GM12878 (cell line): ENCODE data around the gene RAET1G. TPM values are rescaled to one million over a fixed set of nuclear protein-coding genes. Genes with fewer than 3 reads are reported as not detected.
"Not testable (repeated sequence)": the region's sequence is repeated elsewhere in the genome, so short reads cannot be mapped to it uniquely, and the experiment has no call there.

ENCODE experiments used
- ATAC-seq: fragments of 200-7000 bp; cut with Tn5 transposase; 3 replicates; pipeline ENCODE4 v1.9.1; 2020; ENCODE audit warnings: mild to moderate bottlenecking, moderate library complexity
- BruUV-seq: library from RNA; stranded (reverse); fragments of 400-500 nt; replicated peaks from 2 replicates; lab custom pipeline; 2021; lab: Mats Ljungman, UMichigan
- CTCF ChIA-PET: fragments of 300-600 bp; sonication (Branson Sonifier 250); formaldehyde crosslinking; extraction: SDS; loops from one replicate; lab custom pipeline; 2021; ENCODE audit warnings: inconsistent platforms; lab: Yijun Ruan, JAX
- POLR2A ChIA-PET: fragments of 350-600 bp; formaldehyde crosslinking; extraction: SDS; loops from one replicate; lab custom pipeline; 2021; ENCODE audit warnings: inconsistent platforms; lab: Charles Lee
- RAD21 ChIA-PET: fragments of 300-600 bp; sonication (Branson Sonifier 250); formaldehyde crosslinking; loops from one replicate; lab custom pipeline; 2023; ENCODE audit warnings: antibody characterized with exemption; ENCODE audit not compliant: unreplicated experiment; lab: Charles Lee
- SMC1A ChIA-PET: fragments of 300-600 bp; sonication (Branson Sonifier 250); formaldehyde crosslinking; loops from one replicate; lab custom pipeline; 2023; ENCODE audit not compliant: unreplicated experiment, uncharacterized antibody; lab: Charles Lee
- DNase-seq: peaks from one replicate; pipeline ENCODE4 v3.0.0-alpha.2; 2011; ENCODE audit warnings: low read depth, low spot score
- FAIRE-seq: peaks from 3 replicates; lab custom pipeline; 2011; peaks lifted over from hg19 to GRCh38; lab: Jason Lieb, UNC
- H2AFZ ChIP-seq: 2 replicates; pipeline ENCODE4 v1.6.0; 2011; ENCODE audit warnings: low read depth, low read length, control low read depth; ENCODE audit not compliant: control insufficient read depth
- H3K27ac ChIP-seq: 2 replicates; pipeline ENCODE4 v1.5.1; 2011; ENCODE audit warnings: control low read depth; ENCODE audit not compliant: control insufficient read depth, insufficient read depth
- H3K27me3 ChIP-seq, 2 experiments: replicated peaks in 1 of 2; 2 replicates each; pipeline versions ENCODE4 v1.6.0 to v1.6.1; 2011; ENCODE audit warnings: low read length in 1 of 2; ENCODE audit not compliant: control insufficient read depth in 2 of 2, insufficient read depth in 2 of 2
- H3K36me3 ChIP-seq, 2 experiments: 2 replicates each; pipeline ENCODE4 v1.5.1; 2011; ENCODE audit warnings: low read length in 1 of 2; ENCODE audit not compliant: control insufficient read depth in 2 of 2, insufficient read depth in 2 of 2
- H3K4me1 ChIP-seq: 2 replicates; pipeline ENCODE4 v1.6.1; 2011; ENCODE audit warnings: mild to moderate bottlenecking, low read length, moderate library complexity, mixed read lengths; ENCODE audit not compliant: control insufficient read depth, insufficient read depth
- H3K4me2 ChIP-seq: 2 replicates; pipeline ENCODE4 v1.6.0; 2011; ENCODE audit warnings: control low read depth; ENCODE audit not compliant: control insufficient read depth, insufficient read depth
- H3K4me3 ChIP-seq: fragments of 200-600 bp; sonication (generic); 2 replicates; pipeline ENCODE4 v1.5.1; 2016
- H3K79me2 ChIP-seq: 2 replicates; pipeline ENCODE4 v1.6.0; 2011; ENCODE audit warnings: low read length; ENCODE audit not compliant: control insufficient read depth, insufficient read depth
- H3K9ac ChIP-seq: 2 replicates; pipeline ENCODE4 v1.8.0; 2011; ENCODE audit warnings: low read length, control low read depth, mixed read lengths; ENCODE audit not compliant: control insufficient read depth, insufficient read depth
- H3K9me3 ChIP-seq: replicated peaks from 3 replicates; pipeline ENCODE4 v1.5.1; 2011; ENCODE audit warnings: mild to moderate bottlenecking, low read length; ENCODE audit not compliant: control insufficient read depth, insufficient read depth
- H4K20me1 ChIP-seq: 2 replicates; pipeline ENCODE4 v1.6.0; 2011; ENCODE audit not compliant: control insufficient read depth, insufficient read depth
- CHD1 ChIP-seq: IDR thresholded peaks from 2 replicates; pipeline ENCODE4 v1.6.1; 2012; ENCODE audit warnings: low read depth, low read length, improper control_type of control experiment
- CHD2 ChIP-seq: IDR thresholded peaks from 2 replicates; pipeline ENCODE4 v1.6.1; 2011; ENCODE audit warnings: low read depth, low read length, improper control_type of control experiment, borderline replicate concordance
- CREM ChIP-seq: IDR thresholded peaks from 2 replicates; pipeline ENCODE4 v1.6.1; 2014; ENCODE audit warnings: antibody characterized with exemption, low read depth
- E2F4 ChIP-seq: IDR thresholded peaks from 2 replicates; pipeline ENCODE4 v1.6.1; 2012; ENCODE audit warnings: low read depth, low read length, improper control_type of control experiment
- JUNB ChIP-seq: IDR thresholded peaks from 2 replicates; pipeline ENCODE4 v1.6.1; 2016; ENCODE audit warnings: antibody characterized with exemption, mild to moderate bottlenecking
- NFYA ChIP-seq: IDR thresholded peaks from 2 replicates; pipeline ENCODE4 v1.6.1; 2011; ENCODE audit warnings: low read depth, mild to moderate bottlenecking, low read length, improper control_type of control experiment, borderline replicate concordance
- RBBP5 ChIP-seq: fragments of 200-600 bp; sonication (generic); conservative IDR thresholded peaks from 2 replicates; pipeline ENCODE4 v1.6.1; 2016
- SMC3 ChIP-seq: IDR thresholded peaks from 2 replicates; pipeline ENCODE4 v1.6.1; 2011; ENCODE audit warnings: low read length, improper control_type of control experiment, borderline replicate concordance
- USF1 ChIP-seq: IDR thresholded peaks from 2 replicates; pipeline ENCODE4 v1.6.1; 2011; ENCODE audit warnings: borderline replicate concordance, low read depth, mild to moderate bottlenecking, moderate library complexity, mixed read lengths, low read length; ENCODE audit not compliant: insufficient read depth; ENCODE audit errors: extremely low read length
- WGBS: methylation state at CpG from one replicate; pipeline ENCODE4 v1.1.6; 2016; ENCODE audit warnings: low lambda C conversion rate; ENCODE audit not compliant: insufficient replicate concordance, insufficient coverage; ENCODE audit errors: missing lambda C conversion rate; 5-methylcytosine and 5-hydroxymethylcytosine counted together
- in situ Hi-C: fragments of 300-500 bp; cut with MboI; formaldehyde crosslinking; loops from 9 replicates; pipeline ENCODE4 v1.14.3; 2018; ENCODE audit warnings: mixed read lengths
- intact Hi-C: fragments of 100-400 bp; cut with micrococcal nuclease; formaldehyde crosslinking; loops from one replicate; pipeline ENCODE4 v1.14.2; 2022; ENCODE audit not compliant: unreplicated experiment
- polyA plus RNA-seq, 11 experiments: library from polyadenylated mRNA; depleted of rRNA in 4 of 11; unstranded in 6 of 11; stranded (reverse) in 5 of 11; fragments of >200 nt; fragmentation: Nextera tagmentation in 4 of 11; fragmentation: Illumina TruSeq in 1 of 11; extraction: Ambion mirVana in 4 of 11; extraction: Trizol in 1 of 11; gene quantifications; 1 replicate in 1 of 11; 2 replicates in 10 of 11; pipeline versions ENCODE4 v1.2.1 to v1.2.3, GENCODE V29; 2011 to 2016; ENCODE audit warnings: inconsistent platforms in 2 of 11, missing spikeins in 2 of 11, low read depth in 1 of 11
- total RNA-seq, 4 experiments: library from RNA; depleted of rRNA in 3 of 4; stranded (reverse); fragments of >200 nt in 3 of 4; fragmentation: Illumina TruSeq in 1 of 4; extraction: Trizol in 1 of 4; gene quantifications; 2 replicates each; pipeline versions ENCODE4 v1.2.1 to v1.2.3, GENCODE V29; 2013 to 2021

RAET1G gene
- total and polyA plus RNA-seq, 10 of the 15 experiments (the other 5 are each of a cell fraction or from before 2014, with no cell fraction given) = not detected

- TF ChIP-seq USF1 = no peak
- TF ChIP-seq NFYA = no peak
- TF ChIP-seq SMC3 = no peak
- TF ChIP-seq RBBP5 = no peak
These were observed 1.4 kb upstream of the RAET1G start (continued) for GRCh38 chr6:149924206-149924932.

GRCh38 chr6:149923327-149923986 lies 536 bp upstream of the RAET1G start:
- Histone ChIP-seq H4K20me1 (no peaks in the 10 kb centered on the region; the same call in 1 of the 2 replicates), H3K79me2 (no peaks in the 10 kb centered on the region), H3K9me3 (no peaks in the 10 kb centered on the region; the same call in 2 of the 3 replicates), H3K4me1 (no peaks in the 10 kb centered on the region), H3K4me3 (no peak overlapping the region), H3K27me3 (peaks cover 5 to 17% of the 10 kb centered on the region in 2 experiments), H2AFZ (no peak overlapping the region), H3K9ac (no peak overlapping the region), H3K36me3 (no peaks in the 10 kb centered on the region), H3K4me2 (peak overlapping the region; percentile 42; the same call in 1 of the 2 replicates), H3K27ac (no peak overlapping the region)
- CTCF ChIA-PET = interaction anchor here (0.6 to 2.1 kb wide), 3 partner anchors 87 to 150 kb away, joined by 3 to 11 read pairs (median 3); no protein-coding TSS in a partner anchor
- SMC1A ChIA-PET = no interaction called here
- POLR2A ChIA-PET = no interaction called here
- 27% methylated on average over 33 of the region's 33 CpGs for WGBS
- no peak for TF ChIP-seq CHD2
- no peak for TF ChIP-seq E2F4
- TF ChIP-seq CREM = no peak
- no peak for TF ChIP-seq USF1
- no peak for TF ChIP-seq JUNB
- no peak for TF ChIP-seq CHD1
- no TSS peak for BruUV-seq
- RAD21 ChIA-PET = interaction anchor here (1.3 kb wide), 1 partner anchor 11 kb away, joined by 3 read pairs; no protein-coding TSS in a partner anchor
- DNase-seq = no peak
- in situ Hi-C loops = no loop called here
- FAIRE-seq = no peak
- no peak for ATAC-seq
- intact Hi-C loops = no loop called here

- POLR2A ChIA-PET, H2AFZ ChIP-seq, CTCF ChIA-PET, H3K4me1 ChIP-seq, FAIRE-seq, H3K4me3 ChIP-seq, H3K36me3 ChIP-seq, H4K20me1 ChIP-seq, in situ Hi-C loops, H3K9ac ChIP-seq, H3K9me3 ChIP-seq, intact Hi-C loops, H3K79me2 ChIP-seq, RAD21 ChIA-PET, BruUV-seq, DNase-seq, SMC1A ChIA-PET, H3K27ac ChIP-seq, H3K4me2 ChIP-seq, ATAC-seq: not testable (repeated sequence)
- peaks cover 5 to 17% of the 10 kb centered on the region in 2 experiments for H3K27me3 ChIP-seq
- WGBS = 74% methylated on average over 5 of the region's 5 CpGs
These were observed 830 bp downstream of the RAET1G start for GRCh38 chr6:149922091-149922490.
